ENCODE measurements around the gene SCFD1. TPM values are rescaled to one million over a fixed set of nuclear protein-coding genes. Genes with fewer than 3 reads are reported as not detected.

SCFD1 gene
- total RNA-seq, 4 donors from 2014 or later, result 93.4 to 148 (median 106) TPM

GRCh38 chr14:30728471-30728870 is 106.4 kb downstream of the SCFD1 start:
- TF ChIP-seq POLR2A (IDR thresholded peaks at IDR 0.05) (no peak), CTCF (IDR thresholded peaks at IDR 0.05) (no peak)
- no peak overlapping the region for H3K4me3 ChIP-seq (replicated peaks in 1 of 3)
- no peak overlapping the region for H3K27ac ChIP-seq
- WGBS, 2 donors, result 96% methylated on average over 5 of the region's 5 CpGs
- H3K27me3 ChIP-seq, result no peaks in the 10 kb centered on the region
- peaks cover 0 to 6% of the 10 kb centered on the region in 2 donors for H3K36me3 ChIP-seq
- H3K4me1 ChIP-seq, result peaks cover 0 to 3% of the 10 kb centered on the region in 2 donors
- intact Hi-C loops (cut with DNase I), result no loop called here
- no peak for DNase-seq
- no peaks in the 10 kb centered on the region for H3K9me3 ChIP-seq

GRCh38 chr14:30737916-30738315 is 115.8 kb downstream of the SCFD1 start:
- Histone ChIP-seq H3K27me3 (no peaks in the 10 kb centered on the region), H3K4me3 (replicated peaks in 1 of 3) (no peak overlapping the region), H3K36me3 (peaks cover 11 to 15% of the 10 kb centered on the region in 2 donors), H3K9me3 (no peaks in the 10 kb centered on the region), H3K4me1 (no peaks in the 10 kb centered on the region), H3K27ac (no peak overlapping the region)
- no peak for DNase-seq
- intact Hi-C loops (cut with DNase I), result no loop called here
- TF ChIP-seq CTCF (IDR thresholded peaks at IDR 0.05) (no peak), POLR2A (IDR thresholded peaks at IDR 0.05) (no peak)
- WGBS, 2 donors, result 61 to 64% methylated on average over 3 of the region's 3 CpGs

GRCh38 chr14:30738978-30739377 is 116.9 kb downstream of the SCFD1 start:
- no peak for DNase-seq
- 92 to 95% methylated on average over 4 of the region's 4 CpGs for WGBS, 2 donors
- Histone ChIP-seq H3K36me3 (peaks cover 11 to 15% of the 10 kb centered on the region in 2 donors), H3K27ac (no peak overlapping the region), H3K4me1 (no peaks in the 10 kb centered on the region), H3K9me3 (no peaks in the 10 kb centered on the region), H3K27me3 (no peaks in the 10 kb centered on the region), H3K4me3 (replicated peaks in 1 of 3) (no peak overlapping the region)
- TF ChIP-seq POLR2A (IDR thresholded peaks at IDR 0.05), result no peak
- no peak for TF ChIP-seq CTCF (IDR thresholded peaks at IDR 0.05)
- intact Hi-C loops (cut with DNase I), result no loop called here

- no peak for TF ChIP-seq POLR2A (IDR thresholded peaks at IDR 0.05)
- no peak for TF ChIP-seq CTCF (IDR thresholded peaks at IDR 0.05)
- Histone ChIP-seq H3K4me3 (replicated peaks in 1 of 3) (no peak overlapping the region), H3K36me3 (no peaks in the 10 kb centered on the region), H3K4me1 (no peaks in the 10 kb centered on the region), H3K27me3 (no peaks in the 10 kb centered on the region), H3K27ac (no peak overlapping the region), H3K9me3 (no peaks in the 10 kb centered on the region)
- 85 to 86% methylated on average over 2 of the region's 2 CpGs for WGBS, 2 donors
- intact Hi-C loops (cut with DNase I), result no loop called here
- DNase-seq, result no peak
These were observed 126.2 kb downstream of the SCFD1 start for GRCh38 chr14:30748343-30748742.

- Histone ChIP-seq H3K36me3 (no peaks in the 10 kb centered on the region), H3K4me1 (no peaks in the 10 kb centered on the region), H3K27me3 (no peaks in the 10 kb centered on the region), H3K9me3 (no peaks in the 10 kb centered on the region), H3K27ac (no peak overlapping the region), H3K4me3 (replicated peaks in 1 of 3) (no peak overlapping the region)
- intact Hi-C loops (cut with DNase I), result no loop called here
- TF ChIP-seq CTCF (IDR thresholded peaks at IDR 0.05) (no peak), POLR2A (IDR thresholded peaks at IDR 0.05) (no peak)
- DNase-seq, result no peak
- 78 to 93% methylated on average over 7 to 11 of the region's 11 CpGs for WGBS, 2 donors
These were observed 129.7 kb downstream of the SCFD1 start for GRCh38 chr14:30751646-30752416.
